ENCODE measurements around the gene PDE6G. TPM values are rescaled to one million over a fixed set of nuclear protein-coding genes. Genes with fewer than 3 reads are reported as not detected.

The PDE6G gene
- total and polyA plus RNA-seq, 2 of the 13 experiments (the other 11 are each of a cell fraction or from before 2014, with no cell fraction given) = 1.4 to 6.7 TPM

GRCh38 chr17:81684442-81684911 lies 28.1 kb upstream of the PDE6G start (continued):
- TF ChIP-seq ZBED4 (CRISPR knock-in tag; IDR thresholded peaks at IDR 0.05; ENCODE audit: borderline replicate concordance) (no peak), IRX3 (CRISPR knock-in tag; IDR thresholded peaks at IDR 0.05; ENCODE audit: borderline replicate concordance, low read depth) (no peak), ZC3H13 (CRISPR knock-in tag; IDR thresholded peaks at IDR 0.05) (no peak), NKX3-1 (CRISPR knock-in tag; IDR thresholded peaks at IDR 0.05) (no peak), ZNF264 (CRISPR knock-in tag; IDR thresholded peaks at IDR 0.05) (no peak), ELK4 (CRISPR knock-in tag; IDR thresholded peaks at IDR 0.05; ENCODE audit: borderline replicate concordance) (no peak), ZNF746 (CRISPR knock-in tag; IDR thresholded peaks at IDR 0.05) (no peak), ZNF160 (CRISPR knock-in tag; IDR thresholded peaks at IDR 0.05) (no peak), ZNF678 (CRISPR knock-in tag; IDR thresholded peaks at IDR 0.05) (no peak), CCDC6 (CRISPR knock-in tag; IDR thresholded peaks at IDR 0.05) (no peak), ZNF841 (CRISPR knock-in tag; IDR thresholded peaks at IDR 0.05; ENCODE audit: borderline replicate concordance) (no peak), RFX1 (IDR thresholded peaks at IDR 0.05) (no peak), CERS6 (CRISPR knock-in tag; IDR thresholded peaks at IDR 0.05) (no peak), ZNF543 (CRISPR knock-in tag; IDR thresholded peaks at IDR 0.05) (0 out of 2 replicates have a peak, but pooled peaks have one; percentile 25), FOXC1 (CRISPR knock-in tag; IDR thresholded peaks at IDR 0.05; ENCODE audit: borderline replicate concordance) (no peak), ZNF101 (CRISPR knock-in tag; IDR thresholded peaks at IDR 0.05; ENCODE audit: borderline replicate concordance, low read depth) (no peak), HNF4A (CRISPR knock-in tag; IDR thresholded peaks at IDR 0.05) (no peak), SIN3A (IDR thresholded peaks at IDR 0.05; ENCODE audit: borderline replicate concordance, low read depth, low read length) (no peak), TCF12 (IDR thresholded peaks at IDR 0.05) (no peak), TCF12 (CRISPR knock-in tag; IDR thresholded peaks at IDR 0.05) (no peak), ZNF775 (CRISPR knock-in tag; IDR thresholded peaks at IDR 0.05; ENCODE audit: borderline replicate concordance) (no peak), RBAK (CRISPR knock-in tag; IDR thresholded peaks at IDR 0.05) (no peak), ZNF703 (CRISPR knock-in tag; IDR thresholded peaks at IDR 0.05; ENCODE audit: borderline replicate concordance) (0 out of 2 replicates have a peak, but pooled peaks have one; percentile 23), GRHL1 (CRISPR knock-in tag; conservative IDR thresholded peaks at IDR 0.05) (no peak), SP2 (CRISPR knock-in tag; IDR thresholded peaks at IDR 0.05) (no peak)
